Activated naive CD4-positive, alpha-beta T cell treated with anti-CD3 and anti-CD28 coated beads, Interleukin-2, amount 50 U/mL, for 16 hours (primary cell): ENCODE data around the gene BEX1.
"Not testable (repeated sequence)": the region's sequence is repeated elsewhere in the genome, so short reads cannot be mapped to it uniquely, and the experiment has no call there.

Experiments
- DNase-seq: peaks from one replicate; pipeline ENCODE4 v3.0.0-alpha.2; 2020

BEX1 gene

DNA sequence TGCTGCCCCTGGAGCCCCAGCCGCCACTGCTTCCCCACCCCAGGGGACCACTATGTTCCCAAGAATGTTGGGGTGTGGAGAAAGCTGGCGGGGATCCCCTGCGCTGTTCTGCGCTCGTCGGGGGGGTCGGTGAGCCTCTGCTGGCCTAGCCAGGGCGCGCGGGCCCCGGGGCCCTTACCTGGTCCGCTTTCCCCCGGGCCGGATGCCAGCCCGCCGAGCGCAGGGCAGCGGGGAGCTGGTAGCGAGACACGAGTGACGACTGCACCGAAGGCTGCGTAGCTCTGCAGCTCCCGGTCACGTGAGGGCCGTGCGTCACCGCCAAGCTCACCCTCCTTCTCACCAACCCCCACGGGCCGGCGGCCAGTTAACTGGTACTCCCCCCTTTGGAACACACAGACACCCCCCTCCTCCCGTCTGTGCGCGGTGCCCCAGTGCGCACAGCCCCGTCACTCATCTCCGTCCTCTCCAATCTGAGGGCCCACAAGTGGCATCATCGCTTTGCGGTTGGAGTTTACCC is at the start of gene BEX1:
Gene BEX1 (minus strand): TSS at position 254 of the 517 bp plus-strand sequence. CDS start 897 bp downstream, outside the sequence.
- DNase-seq: peak; percentile 10

DNA sequence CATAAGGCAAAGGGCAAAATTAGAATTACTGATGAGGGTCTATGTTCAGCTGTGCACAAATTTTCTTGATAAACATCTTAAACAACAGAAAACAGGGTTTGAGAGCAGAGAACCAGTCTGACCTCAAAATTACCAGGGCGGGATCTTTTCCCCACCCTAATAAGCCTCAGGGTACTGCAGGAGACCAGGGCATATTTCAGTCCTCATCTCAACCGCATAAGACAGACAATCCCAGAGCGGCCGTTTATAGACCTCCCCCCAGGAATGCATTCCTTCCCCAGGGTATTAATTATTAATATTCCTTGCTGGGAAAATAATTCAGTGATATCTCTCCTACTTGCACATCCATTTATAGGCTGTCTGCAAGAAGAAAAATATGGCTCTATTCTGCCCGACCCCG is 45.5 kb upstream of the BEX1 start:
- not testable (repeated sequence) for DNase-seq

DNA sequence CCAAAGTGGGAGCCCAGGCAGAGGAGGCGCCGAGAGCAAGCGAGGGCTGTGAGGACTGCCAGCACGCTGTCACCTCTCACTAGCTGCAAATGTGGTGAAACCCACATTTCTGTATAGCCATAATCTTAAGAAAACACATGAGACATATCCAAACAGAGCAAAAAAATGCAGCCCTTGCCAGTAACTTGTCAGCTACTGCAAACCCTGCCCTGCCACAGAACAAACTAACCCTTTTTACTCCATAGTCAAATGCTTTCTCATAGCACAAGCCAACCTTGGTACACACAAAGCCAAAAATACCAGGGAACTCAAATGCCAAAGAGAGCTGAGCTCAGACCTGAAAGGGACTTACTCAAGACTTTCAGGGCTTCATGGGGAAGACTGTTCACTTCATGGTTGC is 43.9 kb upstream of the BEX1 start:
- no peak for DNase-seq

DNA sequence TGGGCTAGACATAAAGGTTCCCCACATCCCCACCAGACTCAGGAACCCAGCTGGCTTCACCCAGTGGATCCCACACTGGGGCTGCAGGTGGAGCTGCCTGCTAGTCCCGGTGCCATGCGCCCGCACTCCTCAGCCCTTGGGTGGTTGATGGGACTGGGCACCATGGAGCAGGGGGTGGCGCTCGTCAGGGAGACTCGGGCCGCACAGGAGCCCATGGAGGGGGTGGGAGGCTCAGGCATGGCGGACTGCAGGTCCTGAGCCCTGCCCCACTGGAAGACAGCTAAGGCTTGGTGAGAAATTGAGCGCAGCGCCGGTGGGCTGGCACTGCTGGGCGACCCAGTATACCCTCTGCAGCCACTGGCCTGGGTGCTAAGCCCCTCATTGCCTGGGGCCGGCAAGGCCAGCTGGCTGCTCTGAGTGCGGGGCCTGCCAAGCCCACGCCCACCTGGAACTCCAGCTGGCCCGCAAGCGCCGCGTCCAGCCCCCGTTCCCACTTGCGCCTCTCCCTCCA is 43.3 kb upstream of the BEX1 start:
- DNase-seq: not testable (repeated sequence)

DNA sequence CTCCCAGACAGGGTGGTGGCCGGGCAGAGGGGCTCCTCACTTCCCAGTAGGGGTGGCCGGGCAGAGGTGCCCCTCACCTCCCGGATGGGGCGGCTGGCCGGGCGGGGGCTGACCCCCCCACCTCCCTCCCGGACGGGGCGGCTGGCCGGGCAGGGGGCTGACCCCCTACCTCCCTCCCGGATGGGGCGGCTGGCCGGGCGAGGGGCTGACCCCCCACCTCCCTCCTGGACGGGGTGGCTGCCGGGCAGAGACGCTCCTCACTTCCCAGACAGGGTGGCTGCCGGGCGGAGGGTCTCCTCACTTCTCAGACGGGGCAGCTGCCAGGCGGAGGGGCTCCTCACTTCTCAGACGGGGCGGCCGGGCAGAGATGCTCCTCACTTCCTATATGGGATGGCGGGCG is 40.4 kb upstream of the BEX1 start:
- not testable (repeated sequence) for DNase-seq

DNA sequence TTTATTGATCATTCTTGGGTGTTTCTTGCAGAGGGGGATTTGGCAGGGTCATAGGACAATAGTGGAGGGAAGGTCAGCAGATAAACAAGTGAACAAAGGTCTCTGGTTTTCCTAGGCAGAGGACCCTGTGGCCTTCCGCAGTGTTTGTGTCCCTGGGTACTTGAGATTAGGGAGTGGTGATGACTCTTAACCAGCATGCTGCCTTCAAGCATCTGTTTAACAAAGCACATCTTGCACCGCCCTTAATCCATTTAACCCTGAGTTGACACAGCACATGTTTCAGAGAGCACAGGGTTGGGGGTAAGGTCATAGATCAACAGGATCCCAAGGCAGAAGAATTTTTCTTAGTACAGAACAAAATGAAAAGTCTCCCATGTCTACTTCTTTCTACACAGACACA is 39.9 kb upstream of the BEX1 start:
- DNase-seq: not testable (repeated sequence)

DNA sequence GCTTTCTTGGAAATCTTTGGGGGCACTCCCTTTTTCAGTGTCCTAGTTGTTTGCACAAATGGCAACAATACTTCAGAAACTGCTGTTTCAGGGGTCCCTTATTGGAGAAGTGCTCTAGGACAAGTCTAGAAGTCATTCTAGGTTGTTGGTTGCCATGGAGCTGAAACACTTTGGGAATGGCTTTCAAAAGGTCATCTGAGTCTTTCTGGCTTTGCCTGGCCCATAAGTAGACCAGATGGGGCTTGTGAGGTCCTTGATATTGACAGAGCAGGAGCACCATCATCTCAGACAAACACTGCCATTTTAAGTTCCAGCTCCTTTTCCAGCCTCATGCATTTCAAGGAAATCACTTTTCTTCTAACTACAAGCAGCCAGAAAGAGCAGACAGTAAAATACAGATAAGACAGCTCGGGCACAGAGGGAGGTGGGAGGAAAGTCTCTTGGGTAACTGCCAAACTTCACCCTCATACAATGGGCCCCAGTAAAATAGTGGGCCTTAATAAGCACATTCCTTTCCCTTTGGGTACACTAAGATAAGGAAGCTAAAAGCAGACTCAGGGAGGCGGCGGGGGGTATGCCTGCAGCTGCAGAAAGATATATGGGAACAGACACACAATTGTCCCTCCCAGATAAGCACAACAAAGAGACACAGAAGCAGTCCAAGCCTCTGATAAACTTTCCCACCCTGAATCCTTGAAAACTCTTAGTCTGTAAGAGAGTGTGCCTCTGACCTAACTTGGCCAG is 37.5 kb upstream of the BEX1 start:
- DNase-seq: no peak

DNA sequence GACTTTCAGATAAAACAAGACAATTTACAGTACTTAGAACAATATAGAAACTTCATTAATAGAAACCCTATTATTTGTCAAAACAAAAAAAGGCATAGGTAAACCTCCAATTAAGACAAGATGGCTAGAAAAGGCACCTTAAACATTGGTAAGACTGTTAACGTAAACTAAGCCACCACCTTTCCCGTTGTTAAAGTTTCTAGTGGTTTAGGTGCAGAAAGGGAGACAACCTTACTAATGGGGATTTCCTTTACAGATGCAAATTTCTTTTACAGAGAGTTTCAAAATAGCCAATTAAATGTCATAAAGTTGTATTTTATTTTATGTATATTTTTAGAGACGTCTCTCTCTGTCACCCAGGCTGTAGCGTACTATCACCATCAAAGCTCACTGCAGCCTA is 36.5 kb upstream of the BEX1 start:
- no peak for DNase-seq

DNA sequence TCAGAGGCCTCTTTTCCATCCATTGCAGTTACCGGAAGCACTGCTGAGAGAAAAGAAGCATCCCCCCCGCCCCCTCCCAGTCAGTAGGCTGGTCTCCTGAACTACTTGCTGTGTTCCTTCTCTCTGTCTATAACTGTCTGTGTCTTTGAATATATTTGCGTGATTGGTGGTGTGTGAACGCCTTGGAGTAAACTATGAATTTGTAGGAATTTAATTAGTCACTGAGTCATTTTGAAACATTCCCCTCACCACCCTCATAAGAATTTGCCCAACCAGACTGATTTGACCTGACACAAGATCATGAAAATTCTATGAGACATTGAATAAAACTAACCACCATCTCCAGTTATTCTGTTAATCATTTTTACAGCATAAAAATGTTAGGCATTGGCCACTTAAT is 35.7 kb upstream of the BEX1 start:
- no peak for DNase-seq

DNA sequence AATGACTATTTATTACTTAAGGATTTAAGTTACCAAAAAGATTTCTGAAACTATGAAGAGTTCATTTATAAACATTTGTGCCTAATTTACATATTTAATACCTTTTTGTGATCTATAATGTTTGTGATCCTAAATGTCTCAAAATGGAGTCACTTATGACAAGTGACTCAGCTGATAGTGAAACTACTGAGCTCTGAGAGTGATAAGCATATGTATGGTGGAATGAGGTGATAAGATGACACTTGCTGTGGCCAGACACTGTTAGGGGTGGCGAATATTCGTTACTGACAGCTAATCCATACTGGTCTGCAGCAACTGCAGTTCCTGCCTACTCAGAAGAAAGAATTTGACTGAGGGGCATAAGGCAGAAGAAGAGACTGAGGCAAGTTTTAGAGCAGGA is 34.5 kb upstream of the BEX1 start:
- no peak for DNase-seq

DNA sequence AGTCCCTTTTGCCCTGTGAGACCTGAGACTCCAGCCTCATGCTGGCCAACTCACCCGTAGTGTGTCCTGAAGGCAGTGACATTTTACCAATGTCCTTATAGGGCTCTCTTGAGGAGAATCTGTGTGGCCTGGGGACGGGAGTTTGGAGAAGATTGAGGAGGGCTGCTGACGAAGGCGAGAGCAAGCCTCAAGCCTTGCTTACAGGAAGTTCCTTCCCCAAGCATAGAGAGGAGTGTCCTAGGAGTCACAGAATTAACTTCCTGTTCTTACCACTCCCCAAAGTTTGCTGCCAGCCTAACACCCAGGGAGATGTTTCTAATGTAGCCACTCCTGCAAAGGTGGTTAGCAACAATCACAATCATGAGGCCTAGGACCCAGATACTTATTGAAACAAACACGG is 29.0 kb upstream of the BEX1 start, which contains the start of gene NXF3:
Gene NXF3 (minus strand): TSS at position 202 of the 400 bp plus-strand sequence. CDS start 120 bp downstream, at position 82.
- no peak for DNase-seq

DNA sequence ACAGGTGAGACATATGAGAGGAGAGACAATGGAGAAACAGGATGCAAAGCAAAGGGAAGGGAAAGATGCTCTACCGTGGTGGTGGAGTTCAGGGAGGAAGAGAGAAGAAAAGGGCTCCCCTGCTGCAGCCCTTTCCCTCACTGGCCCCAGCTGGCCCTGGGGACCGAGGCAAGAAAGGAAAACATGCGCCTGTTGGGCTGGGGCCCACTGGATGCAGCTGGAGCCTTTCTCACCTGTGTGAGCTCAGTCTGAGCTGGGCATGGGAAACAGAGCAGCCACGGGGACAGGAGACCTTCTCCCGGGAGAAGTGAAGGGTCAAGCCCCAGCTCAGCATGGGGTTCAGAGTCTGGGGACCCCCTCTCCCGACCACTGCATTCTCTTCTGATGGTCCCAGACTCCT is 17.1 kb upstream of the BEX1 start:
- no peak for DNase-seq

DNA sequence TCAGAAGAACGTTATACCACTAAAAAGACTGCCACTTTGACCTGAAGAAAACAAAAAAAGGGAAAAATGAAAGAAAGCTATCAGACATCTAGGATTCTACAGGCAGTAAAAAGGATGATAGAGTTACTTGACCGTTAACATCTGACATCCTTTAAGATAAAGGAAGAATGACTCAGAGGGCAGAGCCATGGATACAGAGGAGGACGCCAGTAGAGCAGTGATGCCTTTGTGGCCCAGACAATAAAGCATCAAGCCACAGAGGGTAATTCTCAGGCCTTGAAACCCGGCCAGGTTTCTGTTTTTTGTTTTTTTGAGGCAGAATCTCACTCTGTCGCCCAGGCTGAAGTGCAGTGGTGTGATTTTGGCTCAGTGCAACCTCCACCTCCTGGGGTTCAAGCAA is 9.5 kb upstream of the BEX1 start:
- no peak for DNase-seq

DNA sequence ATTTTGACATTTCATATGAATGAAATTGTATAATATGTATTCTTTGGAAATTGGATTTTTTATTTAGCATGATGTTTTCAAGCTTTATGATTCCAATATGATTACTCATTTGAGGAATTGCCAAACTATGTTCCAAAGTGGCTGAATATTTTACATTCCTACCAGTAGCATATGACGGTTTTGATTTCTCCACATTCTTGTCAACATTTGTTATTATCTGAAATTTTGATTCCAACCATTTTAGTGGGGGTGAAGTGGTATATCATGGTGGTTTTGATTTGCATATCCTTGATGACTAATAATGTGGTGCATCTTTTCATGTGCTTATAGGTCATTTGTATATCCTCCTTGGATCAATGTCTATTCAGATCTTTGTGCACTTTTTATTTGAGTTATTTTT is 2.6 kb upstream of the BEX1 start:
- DNase-seq: no peak

DNA sequence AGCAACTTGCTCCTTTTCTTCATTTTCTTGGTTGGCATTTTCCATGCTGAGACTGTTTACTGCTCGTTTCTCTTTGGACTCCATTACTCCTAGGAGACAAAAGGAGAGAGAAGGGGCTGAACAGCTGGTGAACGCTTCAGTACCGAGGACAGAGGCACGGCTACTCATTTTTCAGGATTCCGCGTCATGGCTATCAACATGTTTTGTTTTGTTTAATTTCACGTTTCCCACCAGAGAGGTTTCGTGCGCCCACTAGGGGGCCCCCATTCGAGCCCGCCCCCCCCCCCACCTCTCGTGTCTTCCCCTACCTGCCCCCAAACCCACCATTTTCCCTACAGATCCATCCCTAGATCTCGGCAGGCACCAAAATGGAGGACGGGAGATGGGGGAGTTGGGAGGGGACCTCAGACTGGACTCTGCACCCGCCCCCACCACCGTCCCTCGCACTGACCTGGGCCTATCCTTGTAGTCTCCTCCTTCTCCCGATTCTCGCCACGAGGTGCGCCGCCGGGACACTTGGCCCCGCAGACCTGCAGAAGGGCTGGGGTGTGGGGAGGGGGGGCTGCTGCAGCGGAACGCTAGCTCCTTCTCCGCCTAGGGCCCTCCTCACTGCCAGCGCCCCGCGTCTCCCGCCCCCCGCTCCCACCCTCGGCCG is 653 bp downstream of the BEX1 start:
- no peak for DNase-seq

DNA sequence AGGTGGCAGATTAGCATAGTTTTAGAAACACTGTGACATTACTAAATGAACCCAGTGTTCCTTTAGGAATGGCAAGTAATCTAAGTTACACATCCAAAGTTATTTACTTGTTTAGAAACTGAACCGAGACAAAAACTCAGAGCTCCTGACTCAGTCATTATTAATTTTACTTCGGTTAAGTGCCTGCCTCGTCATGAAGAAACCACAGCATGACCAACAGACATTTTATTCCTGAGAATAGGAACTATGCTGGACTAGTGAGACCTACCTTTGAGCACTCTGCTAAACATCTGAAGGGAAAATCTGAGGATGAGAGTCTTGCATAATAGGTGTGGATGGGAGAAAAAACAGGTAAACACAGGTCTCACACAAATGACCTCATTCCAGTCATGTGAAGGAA is 2.5 kb downstream of the BEX1 start:
- no peak for DNase-seq

DNA sequence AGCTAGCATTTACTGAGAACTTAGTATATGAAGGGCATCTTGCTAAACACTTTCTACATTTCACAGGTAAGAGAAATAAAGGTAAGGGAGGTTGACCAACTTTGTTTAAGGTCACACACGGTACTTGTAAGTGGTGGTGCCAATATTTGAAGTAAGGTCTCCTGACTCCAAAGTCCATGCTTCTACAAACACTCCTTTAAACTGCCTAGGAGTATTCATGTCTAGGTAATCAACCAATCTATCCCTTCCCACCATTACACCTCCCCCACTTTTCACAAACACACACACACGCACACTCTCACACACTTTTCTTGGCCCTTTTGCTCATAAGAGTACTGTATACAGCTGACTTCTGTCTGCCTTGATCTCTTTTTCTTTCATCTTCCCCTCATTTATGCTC is 7.1 kb downstream of the BEX1 start:
- DNase-seq: no peak

DNA sequence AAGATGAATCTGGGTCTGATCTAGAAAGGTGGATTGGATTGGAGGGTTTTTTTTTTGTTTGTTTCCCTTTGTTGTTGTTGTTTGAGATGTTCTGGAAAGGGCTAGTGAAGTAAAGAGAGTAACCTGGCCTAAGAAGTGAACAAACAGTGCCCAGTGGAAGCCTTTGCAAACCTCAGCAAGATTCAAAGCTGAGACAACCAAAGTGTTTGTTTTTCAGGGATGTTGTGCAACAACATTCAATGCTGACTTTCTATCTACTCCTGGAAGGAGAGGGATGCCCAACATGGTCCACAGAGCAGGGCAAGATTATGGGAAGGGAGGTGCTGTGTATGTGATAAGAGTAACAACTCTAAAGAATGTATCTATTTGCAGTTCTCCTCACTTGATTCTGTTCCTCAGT is 11.3 kb downstream of the BEX1 start:
- DNase-seq: no peak

DNA sequence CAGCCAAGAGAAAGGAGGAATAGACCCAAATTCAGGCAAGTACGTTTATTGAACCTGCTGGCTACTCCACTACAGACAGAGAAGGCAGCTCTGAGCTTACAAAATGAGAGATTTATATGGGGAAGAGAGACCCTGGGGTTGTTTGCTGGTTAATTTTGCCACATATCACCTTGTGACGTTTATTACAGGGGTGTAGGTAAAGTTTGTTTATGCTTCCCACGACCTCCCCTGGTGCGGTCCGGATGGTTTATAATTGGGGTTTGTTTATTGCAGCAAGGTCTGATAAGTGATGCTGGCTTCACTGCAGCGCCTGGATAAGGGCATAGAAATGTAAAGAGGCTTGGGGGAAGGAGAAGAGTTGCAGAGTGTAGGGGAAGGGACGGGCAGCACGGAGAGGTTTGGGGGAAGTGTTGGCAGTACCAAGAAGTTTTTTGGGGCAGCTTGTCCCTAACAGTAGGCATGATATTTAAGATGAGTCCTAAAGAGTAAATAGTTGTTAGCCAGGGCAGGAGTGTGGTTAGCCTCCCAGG is 12.6 kb downstream of the BEX1 start:
- DNase-seq: no peak

DNA sequence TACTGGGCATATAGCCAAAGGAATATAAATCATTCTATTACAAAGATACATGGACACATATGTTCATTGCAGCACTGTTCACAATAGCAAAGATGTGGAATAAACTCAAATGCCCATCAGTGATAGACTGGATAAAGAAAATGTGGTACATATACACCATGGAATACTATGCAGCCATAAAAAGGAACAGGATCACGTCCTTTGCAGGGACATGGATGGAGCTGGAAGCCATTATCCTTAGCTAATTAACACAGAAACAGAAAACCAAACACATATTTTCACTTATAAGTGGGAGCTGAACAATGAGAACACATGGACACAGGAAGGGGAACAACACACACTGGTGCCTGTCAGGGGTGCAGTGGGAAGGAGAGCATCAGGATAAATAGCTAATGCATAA is 30.6 kb downstream of the BEX1 start:
- DNase-seq: not testable (repeated sequence)

DNA sequence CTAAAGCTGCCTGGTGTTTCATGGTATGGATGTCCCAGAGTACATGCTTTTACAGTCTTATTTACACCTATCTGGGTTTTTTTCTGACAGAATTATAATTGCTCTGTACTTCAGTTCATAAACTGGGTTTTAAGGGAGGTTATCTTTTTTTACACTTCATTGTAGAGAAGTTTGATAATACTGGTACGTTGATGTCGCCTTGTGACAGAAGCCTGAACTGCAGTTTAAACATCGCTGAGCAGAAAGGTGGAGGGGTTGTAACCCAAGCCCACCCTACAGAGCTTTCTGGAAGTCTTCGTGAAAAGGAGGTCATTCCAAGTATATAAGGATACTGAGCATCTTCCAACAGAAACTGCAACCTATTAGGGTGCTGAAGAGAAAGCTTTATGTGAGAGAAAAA is 46.4 kb downstream of the BEX1 start:
- DNase-seq: no peak

DNA sequence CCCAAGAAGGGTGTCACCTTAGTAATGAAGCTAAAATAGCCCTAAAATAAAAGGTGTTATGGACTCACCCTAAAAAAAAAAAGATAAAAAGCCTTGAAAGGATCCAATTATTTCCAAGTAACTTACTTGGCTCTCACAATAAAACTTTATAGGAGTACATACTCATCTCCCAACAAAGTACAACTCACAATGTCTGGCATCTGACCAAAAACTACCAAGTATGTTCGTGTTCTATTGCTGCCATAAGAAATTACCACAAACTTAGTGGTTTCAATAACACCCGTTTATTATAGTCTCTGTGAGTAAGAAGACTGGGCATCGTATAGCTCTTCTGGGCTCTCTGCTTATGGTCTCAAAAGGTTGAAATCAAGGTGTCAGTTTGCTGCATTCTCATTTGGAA is 51.0 kb downstream of the BEX1 start:
- DNase-seq: no peak
